DND-41 (cell line): ENCODE results near the gene SMG6.

Source experiments
- ATAC-seq: fragments of 200-7000 bp; cut with Tn5 transposase; 3 replicates; pipeline ENCODE4 v1.9.1; 2021; ENCODE audit warnings: low read depth; ENCODE audit not compliant: insufficient read depth
- DNase-seq: peaks from one replicate; pipeline ENCODE4 v3.0.0-alpha.2; 2020
- H2AFZ ChIP-seq: 2 replicates; pipeline ENCODE4 v1.6.0; 2012; ENCODE audit warnings: low read depth, low read length
- H3K27ac ChIP-seq: 2 replicates; pipeline ENCODE4 v1.5.1; 2012; ENCODE audit warnings: low read length, inconsistent platforms
- H3K27me3 ChIP-seq: fragments of 200-600 bp; sonication (generic); 2 replicates; pipeline ENCODE4 v1.6.0; 2012; ENCODE audit warnings: low read length, mild to moderate bottlenecking, inconsistent platforms; ENCODE audit not compliant: insufficient read depth, poor library complexity
- H3K36me3 ChIP-seq: 2 replicates; pipeline ENCODE4 v1.5.1; 2012; ENCODE audit warnings: low read length, inconsistent platforms; ENCODE audit not compliant: insufficient read depth
- H3K4me1 ChIP-seq: 2 replicates; pipeline ENCODE4 v1.5.1; 2012; ENCODE audit warnings: mild to moderate bottlenecking, low read length; ENCODE audit not compliant: insufficient read depth
- H3K4me2 ChIP-seq: 2 replicates; pipeline ENCODE4 v1.6.0; 2012; ENCODE audit warnings: mild to moderate bottlenecking, moderate library complexity, low read length, inconsistent platforms; ENCODE audit not compliant: insufficient read depth
- H3K4me3 ChIP-seq, 2 experiments: fragments of 200-600 bp in 1 of 2; shearing (Covaris generic) in 1 of 2; 2 replicates each; pipeline ENCODE4 v1.5.1; 2012 to 2016; ENCODE audit warnings: inconsistent platforms in 2 of 2, low read length in 2 of 2, mild to moderate bottlenecking in 2 of 2, low read depth in 1 of 2, moderate library complexity in 1 of 2
- H3K79me2 ChIP-seq: 2 replicates; pipeline ENCODE4 v1.6.0; 2012; ENCODE audit warnings: low read length, inconsistent platforms; ENCODE audit not compliant: insufficient read depth
- H3K9ac ChIP-seq: 2 replicates; pipeline ENCODE4 v1.6.0; 2012; ENCODE audit warnings: low read depth, mild to moderate bottlenecking, inconsistent platforms, low read length, moderate library complexity
- H3K9me3 ChIP-seq: 2 replicates; pipeline ENCODE4 v1.5.1; 2012; ENCODE audit warnings: low read length, moderate library complexity, mild to moderate bottlenecking, inconsistent platforms; ENCODE audit not compliant: insufficient read depth, severe bottlenecking
- H4K20me1 ChIP-seq: 2 replicates; pipeline ENCODE4 v1.6.0; 2012; ENCODE audit warnings: low read length; ENCODE audit not compliant: insufficient read depth
- CTCF ChIP-seq: IDR thresholded peaks from 2 replicates; pipeline ENCODE4 v1.5.1; 2012; ENCODE audit warnings: borderline replicate concordance, low read length, moderate library complexity, mild to moderate bottlenecking; ENCODE audit not compliant: poor library complexity, severe bottlenecking; ENCODE audit errors: extremely low read depth
- EZH2 ChIP-seq: IDR thresholded peaks from 3 replicates; pipeline ENCODE4 v1.6.1; 2012; ENCODE audit warnings: borderline replicate concordance, low read depth, mild to moderate bottlenecking, moderate library complexity, low read length, inconsistent platforms; ENCODE audit not compliant: severe bottlenecking

Gene SMG6

GRCh38 chr17:2235265-2235664, 68.3 kb downstream of the SMG6 start:
- Histone ChIP-seq H3K27ac (no peak overlapping the region; the same call in 1 of the 2 replicates), H3K9ac (no peak overlapping the region), H3K27me3 (no peaks in the 10 kb centered on the region), H3K4me2 (no peak overlapping the region), H4K20me1 (peaks cover 16% of the 10 kb centered on the region), H3K4me1 (no peaks in the 10 kb centered on the region), H3K9me3 (no peaks in the 10 kb centered on the region), H3K4me3 (no peak overlapping the region), H3K79me2 (no peaks in the 10 kb centered on the region; the same call in 1 of the 2 replicates), H3K36me3 (peaks cover 78% of the 10 kb centered on the region), H2AFZ (no peak overlapping the region)
- TF ChIP-seq EZH2 (no peak), CTCF (no peak)
- no peak for ATAC-seq
- DNase-seq: no peak

DNA sequence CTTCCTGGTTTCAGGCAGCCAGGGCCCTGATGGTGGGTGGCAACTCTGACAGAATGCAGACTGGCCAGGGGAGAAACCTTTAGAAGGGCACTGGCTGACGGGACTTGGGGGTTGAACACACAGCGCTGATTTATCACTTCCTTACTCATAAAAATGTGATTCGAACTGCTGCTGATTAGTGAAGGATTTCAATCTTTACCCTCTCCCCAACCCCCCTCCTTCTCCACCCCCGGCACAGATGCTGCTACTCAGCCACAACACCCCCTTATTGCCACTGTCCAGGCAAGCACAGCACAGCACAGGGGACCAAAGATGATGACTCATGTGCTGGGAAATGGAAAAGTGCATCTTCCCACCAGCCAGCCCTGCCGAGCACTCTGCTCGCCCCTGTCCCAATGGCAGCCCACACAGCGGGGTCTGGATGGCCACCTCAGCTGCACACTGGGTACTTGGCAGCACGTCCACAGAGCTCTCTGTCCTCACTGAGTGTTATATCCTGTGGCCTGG, 70.1 kb downstream of the SMG6 start:
- Histone ChIP-seq H3K79me2 (no peaks in the 10 kb centered on the region; the same call in 1 of the 2 replicates), H3K4me1 (no peaks in the 10 kb centered on the region), H3K36me3 (peaks cover 77% of the 10 kb centered on the region), H3K27me3 (no peaks in the 10 kb centered on the region), H3K9me3 (no peaks in the 10 kb centered on the region), H3K4me2 (no peak overlapping the region), H4K20me1 (peaks cover 21% of the 10 kb centered on the region), H3K27ac (peak overlapping the region; percentile 34; the same call in 1 of the 2 replicates), H2AFZ (no peak overlapping the region), H3K4me3 (no peak overlapping the region), H3K9ac (no peak overlapping the region)
- no peak for TF ChIP-seq CTCF
- TF ChIP-seq EZH2: no peak
- DNase-seq (no peak), ATAC-seq (no peak)

DNA sequence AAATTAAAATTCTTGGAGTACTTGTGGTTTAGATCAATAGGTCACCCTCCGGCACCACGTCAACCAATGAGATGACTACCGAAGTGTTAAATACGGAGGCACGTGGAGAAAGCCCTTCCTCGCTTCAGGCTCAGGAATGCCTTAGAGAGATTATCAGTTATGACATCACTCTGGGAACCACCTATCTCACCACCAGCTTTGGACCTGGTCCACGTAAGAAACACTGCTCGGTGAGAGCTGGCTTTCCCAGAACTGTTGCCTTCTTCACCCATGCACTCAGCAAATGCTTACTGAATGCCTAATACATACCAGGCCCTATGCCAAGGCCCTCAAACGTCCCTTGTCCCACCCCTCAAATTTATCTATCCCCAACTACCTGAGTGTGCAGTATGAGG, 71.3 kb downstream of the SMG6 start:
- Histone ChIP-seq H3K79me2 (no peaks in the 10 kb centered on the region; the same call in 1 of the 2 replicates), H3K27ac (no peak overlapping the region), H3K9ac (no peak overlapping the region), H3K4me1 (no peaks in the 10 kb centered on the region), H3K9me3 (no peaks in the 10 kb centered on the region), H2AFZ (no peak overlapping the region), H3K4me3 (no peak overlapping the region), H3K4me2 (no peak overlapping the region), H4K20me1 (peaks cover 17% of the 10 kb centered on the region), H3K36me3 (peaks cover 67% of the 10 kb centered on the region), H3K27me3 (no peaks in the 10 kb centered on the region)
- TF ChIP-seq CTCF (no peak), EZH2 (no peak)
- DNase-seq (no peak), ATAC-seq (no peak)
